NCI-H2196 (cell line): ENCODE results near the gene PRR30.

ENCODE experiments used
- DNase-seq: peaks from one replicate; lab custom pipeline; 2025; ENCODE audit not compliant: unreplicated experiment; lab: John Stamatoyannopoulos, UW

Gene PRR30

DNA sequence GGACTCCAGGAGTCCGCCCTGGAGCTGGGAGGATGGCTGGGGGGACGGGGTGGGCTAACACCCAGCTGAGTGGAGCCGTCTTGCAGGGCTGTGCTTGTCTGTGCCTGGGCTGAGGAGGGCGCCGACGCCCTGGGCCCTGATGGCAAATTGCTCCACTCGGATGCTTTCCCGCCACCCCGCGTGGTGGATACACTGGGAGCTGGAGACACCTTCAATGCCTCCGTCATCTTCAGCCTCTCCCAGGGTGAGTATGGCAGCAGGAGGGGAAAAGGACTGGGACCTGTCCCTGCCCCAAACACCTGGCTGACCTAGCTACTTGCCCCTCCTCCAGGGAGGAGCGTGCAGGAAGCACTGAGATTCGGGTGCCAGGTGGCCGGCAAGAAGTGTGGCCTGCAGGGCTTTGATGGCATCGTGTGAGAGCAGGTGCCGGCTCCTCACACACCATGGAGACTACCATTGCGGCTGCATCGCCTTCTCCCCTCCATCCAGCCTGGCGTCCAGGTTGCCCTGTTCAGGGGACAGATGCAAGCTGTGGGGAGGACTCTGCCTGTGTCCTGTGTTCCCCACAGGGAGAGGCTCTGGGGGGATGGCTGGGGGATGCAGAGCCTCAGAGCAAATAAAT lies 39.8 kb downstream of the PRR30 start:
- peak; percentile 10 for DNase-seq

DNA sequence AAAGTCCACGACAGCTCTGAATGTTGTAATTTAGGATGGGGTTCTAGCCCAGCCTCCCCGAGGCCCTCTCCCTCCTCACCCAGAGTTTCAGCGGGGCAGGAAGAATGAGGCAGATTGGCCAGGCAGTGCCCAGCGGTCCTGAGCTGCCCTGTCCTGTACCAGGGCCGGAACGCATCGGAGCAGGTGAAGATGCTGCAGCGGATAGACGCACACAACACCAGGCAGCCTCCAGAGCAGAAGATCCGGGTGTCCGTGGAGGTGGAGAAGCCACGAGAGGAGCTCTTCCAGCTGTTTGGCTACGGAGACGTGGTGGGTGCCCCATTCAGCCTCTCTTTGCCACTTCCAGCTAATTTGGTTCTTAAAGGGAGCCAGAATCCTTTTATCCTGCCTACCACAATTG lies 41.9 kb downstream of the PRR30 start:
- DNase-seq, result no peak

DNA sequence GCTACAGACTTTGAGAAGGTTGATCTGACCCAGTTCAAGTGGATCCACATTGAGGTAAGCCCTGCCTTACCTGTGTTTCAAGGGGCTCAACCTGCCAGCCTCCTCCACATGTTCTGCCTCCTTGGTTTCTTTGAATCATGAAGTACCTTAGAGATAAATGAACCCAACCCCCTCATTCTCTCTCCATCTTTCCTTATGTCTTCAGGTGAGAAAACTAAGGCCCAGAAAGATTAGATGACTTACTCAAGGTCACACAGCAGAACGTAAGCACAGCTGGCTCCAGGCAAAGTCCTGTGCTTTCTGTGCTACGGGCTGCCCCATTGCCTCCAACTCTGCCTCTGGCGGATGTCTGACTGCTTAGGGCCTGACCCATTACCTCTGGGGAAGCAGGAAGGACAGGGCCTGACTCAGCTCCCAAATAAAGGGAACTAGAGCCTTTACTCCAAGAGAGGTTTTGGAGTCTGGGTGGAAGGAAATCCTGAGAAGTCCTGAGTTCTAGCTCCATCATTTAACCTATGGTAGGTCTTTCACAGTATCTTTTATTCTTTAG lies 42.4 kb downstream of the PRR30 start:
- DNase-seq, result no peak

DNA sequence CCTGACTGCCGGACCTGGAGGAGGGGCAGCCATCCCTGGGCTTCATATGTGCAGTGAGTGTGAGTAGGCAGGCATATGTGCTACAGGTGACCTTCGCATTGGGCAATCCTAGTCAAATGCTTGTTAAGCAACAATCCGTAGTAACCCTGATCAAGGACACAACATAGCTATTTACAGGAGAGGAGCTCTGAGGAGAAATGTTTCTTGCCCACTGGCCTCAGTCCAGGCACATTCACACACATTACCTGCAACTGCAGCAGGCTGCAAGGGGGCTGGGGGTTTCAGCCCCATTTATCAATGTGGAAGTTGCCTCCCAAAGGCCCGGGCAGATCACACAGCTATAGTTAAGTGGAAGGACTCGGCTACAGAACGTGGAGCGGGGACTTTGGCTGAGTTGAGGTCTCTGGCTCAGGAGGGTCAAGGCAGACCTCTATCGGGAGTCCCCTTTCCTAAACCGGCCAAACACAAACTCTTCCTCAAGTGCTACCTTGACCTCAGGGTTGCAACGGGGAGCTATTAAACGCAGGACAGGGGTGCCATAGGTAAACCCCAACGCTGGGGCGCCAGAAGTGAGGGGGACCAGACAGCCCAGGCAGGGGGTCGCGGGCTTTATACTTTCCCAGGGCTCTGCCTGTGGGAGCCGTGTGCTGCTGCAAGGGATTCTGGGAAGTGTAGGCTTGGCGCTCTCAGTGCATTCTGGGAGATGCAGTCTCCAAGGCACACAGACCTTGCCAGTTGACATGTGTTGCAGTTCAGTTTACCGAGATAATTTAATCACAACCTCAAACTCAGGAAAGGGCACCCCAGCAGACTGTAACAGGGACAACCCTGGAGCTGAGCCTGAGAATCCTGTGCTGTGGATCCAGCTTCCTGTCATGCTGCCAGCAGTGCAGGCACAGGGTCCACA lies 43.2 kb downstream of the PRR30 start:
- DNase-seq, result peak; percentile 27

DNA sequence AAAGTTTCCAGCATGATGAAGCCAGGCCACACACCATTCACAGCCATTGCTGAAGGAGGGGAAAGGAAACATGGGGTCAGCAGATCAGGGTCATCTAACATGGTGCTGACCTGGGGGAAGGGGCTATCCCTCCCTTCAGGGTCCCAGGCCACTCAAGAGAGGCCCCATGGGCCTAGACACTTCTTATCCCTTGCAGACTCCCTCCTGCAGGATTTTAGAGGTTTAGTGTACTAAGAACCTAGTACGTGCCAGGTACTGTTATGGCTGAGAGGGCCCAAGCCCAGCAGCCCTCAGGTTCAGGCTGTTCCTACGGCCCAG lies 43.8 kb downstream of the PRR30 start:
- no peak for DNase-seq

DNA sequence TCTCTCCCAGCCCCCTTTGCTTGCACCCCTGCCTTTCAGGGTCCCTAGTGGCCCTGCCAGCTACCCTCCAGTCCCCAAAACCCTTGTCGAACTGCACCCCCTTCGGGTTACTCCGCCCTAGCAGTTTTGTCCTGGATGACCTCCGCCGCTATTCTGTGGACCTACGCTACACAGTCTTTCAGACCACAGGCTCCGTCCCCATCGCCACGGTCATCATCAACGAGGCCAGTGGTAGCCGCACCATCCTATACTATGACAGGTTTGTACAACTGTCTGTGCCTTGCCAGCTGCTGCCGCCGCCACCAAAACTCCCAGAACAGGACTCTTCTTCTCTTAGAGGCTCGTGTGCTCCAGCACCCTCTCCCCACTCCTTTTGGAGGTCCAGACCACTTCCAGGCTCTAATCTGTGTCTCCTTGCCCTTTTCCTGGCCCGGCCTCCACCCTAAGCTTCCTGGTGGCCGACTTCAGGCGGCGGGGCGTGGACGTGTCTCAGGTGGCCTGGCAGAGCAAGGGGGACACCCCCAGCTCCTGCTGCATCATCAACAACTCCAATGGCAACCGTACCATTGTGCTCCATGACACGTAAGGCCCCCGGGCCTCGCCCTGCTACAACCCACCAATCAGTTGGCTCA lies 44.7 kb downstream of the PRR30 start:
- no peak for DNase-seq

DNA sequence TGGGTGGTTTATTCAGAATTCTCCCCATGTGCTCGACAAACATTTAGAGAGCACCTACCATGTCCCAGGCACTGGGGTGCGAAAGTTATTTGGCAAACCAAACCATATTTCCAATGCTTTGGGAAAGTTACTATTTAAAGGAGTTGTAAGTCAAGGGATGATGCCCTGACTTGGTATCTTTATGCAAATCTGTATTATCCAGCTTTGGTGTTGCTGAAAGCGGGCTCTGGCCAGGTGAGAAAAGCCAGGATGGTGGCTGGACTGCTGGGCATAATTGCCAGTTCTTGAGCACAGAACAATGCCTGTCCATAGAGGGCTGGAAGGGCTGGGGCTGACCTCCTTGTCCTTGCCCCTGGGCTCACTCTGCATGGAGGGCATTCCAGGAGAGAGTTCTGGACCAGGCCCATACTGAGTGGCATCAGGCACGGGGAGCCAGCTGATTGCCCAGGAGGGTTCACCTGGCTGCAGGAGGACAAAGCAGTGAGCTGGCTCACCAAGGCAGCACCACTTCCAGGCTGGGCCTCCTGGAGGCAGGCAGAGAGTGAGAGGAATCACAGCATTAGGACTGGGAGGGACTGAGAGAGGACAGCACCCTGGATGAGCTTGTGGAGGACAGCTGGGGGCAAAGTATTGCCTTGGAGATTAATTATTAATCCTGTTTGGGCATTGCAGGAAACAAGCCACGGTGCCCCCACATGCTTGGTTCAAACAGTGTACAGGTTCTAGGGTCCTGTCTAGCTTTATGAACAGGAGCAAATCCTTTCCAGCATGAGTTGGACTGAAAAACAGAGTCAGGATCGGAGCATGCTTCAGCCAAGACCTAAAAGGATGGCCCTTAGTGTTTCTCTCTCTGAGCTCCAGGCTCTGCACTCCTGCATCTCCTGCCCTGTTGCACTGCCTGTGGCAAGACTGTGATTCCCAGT lies 45.5 kb downstream of the PRR30 start:
- DNase-seq, result no peak

DNA sequence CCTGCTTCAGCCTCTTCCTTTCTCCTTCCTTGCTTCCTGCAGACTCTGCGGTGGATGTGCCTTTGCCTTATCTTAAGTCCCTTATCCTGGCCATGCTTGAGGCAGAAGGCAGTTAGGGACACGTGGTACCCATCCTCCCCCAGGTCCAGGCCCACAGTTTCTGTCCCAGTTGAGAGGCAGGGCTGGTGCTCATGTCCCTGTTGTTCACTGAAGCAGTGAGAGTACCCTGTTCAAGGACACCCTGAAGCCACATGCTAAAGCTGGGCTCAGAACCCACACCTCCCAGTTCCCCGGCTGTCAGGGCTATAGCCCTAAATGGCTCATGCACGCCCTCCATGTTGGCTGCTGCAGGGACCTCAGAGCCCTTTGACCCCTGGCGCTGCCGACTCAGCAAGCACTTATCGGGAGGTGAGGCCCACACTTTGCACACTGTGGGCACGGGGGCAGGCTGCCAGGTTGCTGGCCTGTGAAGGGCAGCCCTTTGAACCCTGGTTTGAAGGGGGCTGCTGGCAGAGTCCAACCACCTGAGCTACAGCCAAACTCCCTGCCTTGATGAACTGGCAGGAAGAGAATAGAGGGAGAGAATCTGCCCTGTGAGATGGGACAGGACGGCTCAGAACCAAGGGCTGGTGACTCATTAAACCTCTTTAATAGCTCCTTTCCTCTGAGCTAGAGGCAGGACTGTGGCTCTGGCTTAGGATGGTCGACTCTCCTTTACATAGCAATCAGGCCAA lies 46.3 kb downstream of the PRR30 start:
- DNase-seq, result no peak

DNA sequence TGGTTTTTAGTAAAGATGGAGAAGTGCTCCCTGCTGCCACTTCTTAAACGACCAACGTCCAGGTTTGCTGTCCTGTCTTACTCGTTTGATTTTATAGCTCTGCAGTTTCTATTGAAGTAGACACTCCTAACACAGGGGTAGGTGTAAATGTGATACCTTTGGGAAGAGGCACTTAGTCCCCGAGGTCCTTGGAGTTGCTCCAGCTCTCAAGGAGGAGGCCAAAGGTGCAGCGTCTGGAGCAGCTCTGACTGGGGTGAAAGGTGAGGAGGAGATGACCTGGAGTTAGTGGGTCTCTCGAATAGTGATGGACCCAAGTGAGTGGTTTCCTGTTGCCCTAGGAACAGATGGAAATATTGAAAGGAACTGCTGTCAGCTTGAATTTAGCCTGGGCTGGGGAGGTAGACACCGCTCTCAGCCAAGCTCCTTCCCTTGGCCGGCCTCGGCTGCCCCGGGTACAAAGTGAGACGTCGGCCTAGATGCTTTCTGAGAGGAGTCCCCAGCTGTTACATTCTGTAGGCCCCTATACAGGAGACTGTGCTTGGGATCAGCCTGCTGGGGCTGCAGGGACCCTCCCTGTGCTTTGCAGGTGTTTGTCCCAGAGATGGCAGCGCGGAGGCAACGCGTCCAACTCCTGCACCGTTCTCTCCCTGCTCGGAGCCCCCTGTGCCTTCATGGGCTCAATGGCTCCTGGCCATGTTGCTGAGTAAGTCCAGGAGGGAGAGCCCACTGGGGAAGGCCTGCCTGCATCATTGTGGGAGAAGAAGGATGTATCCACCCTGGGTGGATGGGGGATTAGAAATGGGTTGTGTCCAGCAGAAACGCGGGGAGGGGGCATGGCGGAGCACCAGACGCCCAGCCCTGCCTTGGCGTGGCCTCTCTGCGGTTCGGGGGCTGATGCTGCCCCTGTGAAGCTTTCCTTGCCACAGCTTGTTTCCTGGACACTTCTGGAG lies 47.2 kb downstream of the PRR30 start:
- no peak for DNase-seq

DNA sequence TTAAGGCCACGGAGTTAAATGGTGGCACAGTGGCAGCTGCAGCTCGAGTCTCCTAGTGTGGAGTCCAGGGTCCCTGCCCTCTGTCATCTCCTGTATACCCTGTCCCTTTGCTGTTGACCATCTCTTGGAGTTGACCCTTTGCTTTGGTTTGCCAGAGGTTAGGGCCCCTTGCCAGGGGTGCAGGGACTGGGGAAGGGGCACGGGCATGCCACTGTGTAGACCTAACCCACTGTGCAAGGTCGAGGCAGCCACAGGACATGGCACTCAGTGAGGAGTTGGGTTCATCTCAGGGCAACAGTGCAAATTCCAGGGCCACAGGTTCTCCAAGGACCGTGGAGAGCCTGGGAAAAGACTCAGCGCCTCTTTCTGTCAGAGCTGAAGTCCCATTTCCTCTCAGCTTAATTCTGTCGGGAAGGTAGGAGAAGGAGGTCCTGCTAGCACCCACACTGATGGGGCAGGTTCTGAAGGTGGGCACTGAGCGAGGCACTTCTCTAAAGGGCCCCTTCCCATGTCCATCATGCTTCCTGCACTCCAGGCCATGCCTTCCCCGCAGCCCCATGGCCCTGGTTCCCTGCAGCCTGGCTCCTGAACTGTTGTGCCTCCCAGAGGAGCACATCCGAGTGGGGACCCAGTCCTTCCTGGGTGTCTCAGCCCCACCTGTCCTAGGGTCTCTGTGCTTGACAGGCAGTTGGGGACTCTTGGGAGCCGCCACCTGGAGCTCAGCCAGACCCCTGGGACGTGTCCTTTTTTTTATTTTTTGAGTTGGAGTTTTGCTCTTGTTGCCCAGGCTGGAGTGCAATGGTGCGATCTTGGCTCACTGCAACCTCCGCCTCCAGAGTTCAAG lies 49.9 kb downstream of the PRR30 start:
- DNase-seq, result no peak

DNA sequence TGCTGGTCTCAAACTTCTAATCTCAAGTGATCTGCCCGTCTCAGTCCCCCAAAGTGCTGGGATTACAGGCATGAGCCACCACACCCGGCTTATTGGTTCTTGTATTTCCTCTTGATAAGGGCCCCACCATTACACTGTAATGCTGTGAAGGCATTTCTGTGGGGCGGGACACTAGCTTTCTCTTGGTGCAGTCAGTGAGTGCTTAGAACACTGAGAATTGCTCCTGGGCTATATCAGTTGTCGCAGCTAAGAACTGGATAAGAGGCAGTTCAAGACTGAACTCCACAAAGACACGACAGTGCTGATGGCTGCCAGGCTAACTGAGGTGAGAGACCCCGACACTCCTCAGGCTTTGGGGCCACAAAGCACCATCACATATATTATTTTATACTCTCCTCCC lies 50.6 kb downstream of the PRR30 start:
- no peak for DNase-seq

DNA sequence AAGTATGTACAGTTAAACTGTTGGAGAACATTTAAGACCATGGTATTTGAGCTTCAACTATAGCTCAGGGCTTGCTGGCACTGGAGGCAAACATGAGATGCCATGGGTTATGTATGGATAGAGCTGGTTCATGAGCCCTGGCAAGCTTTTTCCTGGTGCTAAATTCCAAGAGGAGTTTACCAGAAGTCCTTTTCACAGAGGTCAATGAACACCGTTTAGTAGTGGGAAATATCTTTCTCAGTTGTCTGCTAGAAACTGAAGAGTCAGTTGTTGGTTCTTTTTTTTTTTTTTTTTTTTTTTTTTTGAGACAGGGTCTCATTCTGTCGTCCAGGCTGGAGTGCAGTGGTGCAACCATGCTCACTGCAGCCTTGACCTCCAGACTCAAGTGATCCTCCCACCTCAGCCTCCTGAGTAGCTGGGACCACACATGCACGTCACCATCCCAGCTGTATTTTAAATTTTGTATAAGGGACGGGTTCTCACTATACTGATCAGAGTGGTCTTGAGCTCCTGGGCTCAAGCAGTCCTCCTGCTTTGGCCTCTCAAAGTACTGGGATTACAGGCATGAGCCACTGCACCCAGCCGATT lies 51.3 kb downstream of the PRR30 start:
- no peak for DNase-seq
